ENCODE data around the gene SLC24A4.

Gene SLC24A4

GRCh38 chr14:92462568-92462967, 139.6 kb downstream of the SLC24A4 start:
- DNase-seq (ENCODE audit: low read depth), result no peak

DNA sequence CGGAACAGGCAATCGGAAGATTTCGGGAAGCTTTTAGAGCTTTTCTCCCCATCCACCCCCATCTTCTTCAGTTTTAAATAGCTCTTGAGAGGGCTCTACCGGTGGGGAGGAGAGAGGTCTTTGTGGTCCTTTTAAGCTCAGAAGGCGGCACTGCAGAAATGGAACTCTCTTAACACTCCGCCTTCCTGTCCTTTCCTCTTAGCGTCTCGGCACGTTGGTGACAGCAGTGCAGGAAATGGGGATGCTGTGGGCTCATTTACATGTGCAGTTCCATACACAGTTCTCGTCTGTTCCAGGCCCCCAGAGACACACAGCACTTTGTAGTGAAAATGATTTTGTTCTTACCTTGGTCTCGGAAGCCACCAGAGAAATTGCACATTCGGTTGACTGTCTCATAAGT, 140.2 kb downstream of the SLC24A4 start:
- H3K27me3 ChIP-seq (replicated peaks; ENCODE audit: control insufficient read depth, insufficient read depth, low read length), result no peaks in the 10 kb centered on the region
- DNase-seq (ENCODE audit: low read depth), result no peak
- peaks cover 11% of the 10 kb centered on the region for H3K4me1 ChIP-seq (ENCODE audit: control insufficient read depth, insufficient read depth, low read length)
- peaks cover 6% of the 10 kb centered on the region for H3K9me3 ChIP-seq (ENCODE audit: control insufficient read depth, low read length)
- no peak overlapping the region for H3K4me3 ChIP-seq (ENCODE audit: low read length)
- H3K9ac ChIP-seq (ENCODE audit: low read length), result no peak overlapping the region
- H3K36me3 ChIP-seq (ENCODE audit: control insufficient read depth, insufficient read depth, low read length, severe bottlenecking), result no peaks in the 10 kb centered on the region

More at GRCh38 chr14:92462568-92462967, 139.6 kb downstream of the SLC24A4 start:
- H3K9me3 ChIP-seq (ENCODE audit: control insufficient read depth, low read length), result peaks cover 6% of the 10 kb centered on the region
- no peaks in the 10 kb centered on the region for H3K36me3 ChIP-seq (ENCODE audit: control insufficient read depth, insufficient read depth, low read length, severe bottlenecking)
- H3K27me3 ChIP-seq (replicated peaks; ENCODE audit: control insufficient read depth, insufficient read depth, low read length), result no peaks in the 10 kb centered on the region
- H3K9ac ChIP-seq (ENCODE audit: low read length), result no peak overlapping the region
- H3K4me1 ChIP-seq (ENCODE audit: control insufficient read depth, insufficient read depth, low read length), result peaks cover 11% of the 10 kb centered on the region
- no peak overlapping the region for H3K4me3 ChIP-seq (ENCODE audit: low read length)

DNA sequence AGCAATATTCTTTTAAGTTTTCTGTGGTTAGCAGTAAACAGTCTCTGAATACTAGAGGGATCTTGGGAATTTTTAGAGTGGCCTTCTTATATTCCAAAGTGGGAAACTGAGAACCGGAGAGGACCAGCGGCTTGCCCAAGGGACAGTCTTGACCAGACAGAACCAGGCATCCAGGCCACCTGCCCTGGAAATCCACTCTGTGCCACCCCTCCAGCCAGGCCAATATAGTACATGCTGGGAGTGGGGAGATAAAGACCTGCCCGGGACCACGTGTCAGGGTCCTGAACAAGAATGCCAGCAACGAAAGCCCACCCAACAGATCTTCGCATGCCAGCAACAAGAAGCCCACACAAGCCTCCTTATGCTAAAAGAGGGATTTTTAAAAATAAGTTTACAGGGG, 141.2 kb downstream of the SLC24A4 start:
- peaks cover 6% of the 10 kb centered on the region for H3K9me3 ChIP-seq (ENCODE audit: control insufficient read depth, low read length)
- no peaks in the 10 kb centered on the region for H3K36me3 ChIP-seq (ENCODE audit: control insufficient read depth, insufficient read depth, low read length, severe bottlenecking)
- no peak overlapping the region for H3K4me3 ChIP-seq (ENCODE audit: low read length)
- H3K4me1 ChIP-seq (ENCODE audit: control insufficient read depth, insufficient read depth, low read length), result peaks cover 11% of the 10 kb centered on the region
- no peaks in the 10 kb centered on the region for H3K27me3 ChIP-seq (replicated peaks; ENCODE audit: control insufficient read depth, insufficient read depth, low read length)
- DNase-seq (ENCODE audit: low read depth), result no peak
- H3K9ac ChIP-seq (ENCODE audit: low read length), result no peak overlapping the region

GRCh38 chr14:92464716-92465115, 141.8 kb downstream of the SLC24A4 start:
- H3K9me3 ChIP-seq (ENCODE audit: control insufficient read depth, low read length), result peaks cover 6% of the 10 kb centered on the region
- H3K4me1 ChIP-seq (ENCODE audit: control insufficient read depth, insufficient read depth, low read length), result peaks cover 11% of the 10 kb centered on the region
- no peak overlapping the region for H3K9ac ChIP-seq (ENCODE audit: low read length)
- no peak for DNase-seq (ENCODE audit: low read depth)
- H3K4me3 ChIP-seq (ENCODE audit: low read length), result no peak overlapping the region
- no peaks in the 10 kb centered on the region for H3K27me3 ChIP-seq (replicated peaks; ENCODE audit: control insufficient read depth, insufficient read depth, low read length)
- H3K36me3 ChIP-seq (ENCODE audit: control insufficient read depth, insufficient read depth, low read length, severe bottlenecking), result no peaks in the 10 kb centered on the region

GRCh38 chr14:92465353-92466055, 142.5 kb downstream of the SLC24A4 start:
- H3K4me1 ChIP-seq (ENCODE audit: control insufficient read depth, insufficient read depth, low read length), result peaks cover 11% of the 10 kb centered on the region
- no peak for DNase-seq (ENCODE audit: low read depth)
- no peaks in the 10 kb centered on the region for H3K36me3 ChIP-seq (ENCODE audit: control insufficient read depth, insufficient read depth, low read length, severe bottlenecking)

DNA sequence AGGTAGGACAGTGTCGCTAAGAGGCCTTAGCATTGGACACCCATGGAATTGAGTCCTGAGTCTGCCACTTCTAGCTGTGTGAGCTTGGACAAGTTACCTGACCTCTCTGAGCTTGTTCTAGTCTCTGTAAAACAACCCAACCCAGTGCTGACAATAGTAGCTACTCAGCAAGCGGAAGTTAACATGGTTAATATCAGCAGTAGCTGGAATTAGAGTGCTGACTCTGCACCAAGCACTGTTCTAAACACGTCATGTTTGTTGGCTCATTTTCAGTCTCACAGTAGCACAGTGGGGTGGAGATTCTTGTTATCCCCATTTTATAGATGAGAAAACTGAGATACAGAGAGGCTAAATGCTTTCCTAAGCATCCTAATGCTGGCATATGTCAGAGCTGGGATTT, 143.1 kb downstream of the SLC24A4 start:
- Histone ChIP-seq H3K4me1 (ENCODE audit: control insufficient read depth, insufficient read depth, low read length) (peaks cover 7% of the 10 kb centered on the region), H3K27me3 (replicated peaks; ENCODE audit: control insufficient read depth, insufficient read depth, low read length) (no peaks in the 10 kb centered on the region), H3K9me3 (ENCODE audit: control insufficient read depth, low read length) (peaks cover 6% of the 10 kb centered on the region), H3K9ac (ENCODE audit: low read length) (no peak overlapping the region), H3K36me3 (ENCODE audit: control insufficient read depth, insufficient read depth, low read length, severe bottlenecking) (no peaks in the 10 kb centered on the region), H3K4me3 (ENCODE audit: low read length) (no peak overlapping the region)
- no peak for DNase-seq (ENCODE audit: low read depth)

More at GRCh38 chr14:92465353-92466055, 142.5 kb downstream of the SLC24A4 start:
- Histone ChIP-seq H3K9me3 (ENCODE audit: control insufficient read depth, low read length) (peaks cover 6% of the 10 kb centered on the region), H3K27me3 (replicated peaks; ENCODE audit: control insufficient read depth, insufficient read depth, low read length) (no peaks in the 10 kb centered on the region), H3K4me3 (ENCODE audit: low read length) (no peak overlapping the region), H3K9ac (ENCODE audit: low read length) (no peak overlapping the region)

- no peak for DNase-seq (ENCODE audit: low read depth)
- no peaks in the 10 kb centered on the region for H3K36me3 ChIP-seq (ENCODE audit: control insufficient read depth, insufficient read depth, low read length, severe bottlenecking)
Measured at GRCh38 chr14:92469515-92469914, 146.6 kb downstream of the SLC24A4 start.

GRCh38 chr14:92470215-92470614, 147.2 kb downstream of the SLC24A4 start:
- no peak overlapping the region for H3K9ac ChIP-seq (ENCODE audit: low read length)

More at GRCh38 chr14:92469515-92469914, 146.6 kb downstream of the SLC24A4 start:
- Histone ChIP-seq H3K9ac (ENCODE audit: low read length) (no peak overlapping the region), H3K4me1 (ENCODE audit: control insufficient read depth, insufficient read depth, low read length) (peaks cover 25% of the 10 kb centered on the region), H3K4me3 (ENCODE audit: low read length) (no peak overlapping the region), H3K27me3 (replicated peaks; ENCODE audit: control insufficient read depth, insufficient read depth, low read length) (no peaks in the 10 kb centered on the region), H3K9me3 (ENCODE audit: control insufficient read depth, low read length) (peaks cover 6% of the 10 kb centered on the region)

DNA sequence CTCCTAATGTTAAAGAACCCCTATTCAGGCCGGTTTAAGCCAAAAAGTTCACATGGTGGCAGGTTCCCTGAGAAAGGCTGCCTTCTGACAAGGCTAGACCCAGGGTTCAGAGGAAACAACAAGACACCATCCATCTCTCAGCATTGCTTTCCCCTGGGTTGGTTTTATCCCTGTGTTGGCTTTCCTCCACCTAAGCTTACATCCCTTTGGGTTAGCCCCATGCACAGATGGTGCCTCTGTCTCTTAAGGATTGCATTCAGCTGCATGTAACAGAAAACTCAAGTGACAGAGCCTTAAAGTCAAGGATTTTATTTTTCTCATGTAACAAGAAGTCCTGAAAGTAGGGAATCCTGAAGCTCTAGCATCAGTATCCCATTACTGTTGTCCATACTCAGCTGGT, 147.8 kb downstream of the SLC24A4 start:
- Histone ChIP-seq H3K27me3 (replicated peaks; ENCODE audit: control insufficient read depth, insufficient read depth, low read length) (no peaks in the 10 kb centered on the region), H3K4me1 (ENCODE audit: control insufficient read depth, insufficient read depth, low read length) (peaks cover 35% of the 10 kb centered on the region), H3K9me3 (ENCODE audit: control insufficient read depth, low read length) (peaks cover 6% of the 10 kb centered on the region), H3K9ac (ENCODE audit: low read length) (no peak overlapping the region), H3K4me3 (ENCODE audit: low read length) (no peak overlapping the region), H3K36me3 (ENCODE audit: control insufficient read depth, insufficient read depth, low read length, severe bottlenecking) (no peaks in the 10 kb centered on the region)
- DNase-seq (ENCODE audit: low read depth), result no peak

More at GRCh38 chr14:92470215-92470614, 147.2 kb downstream of the SLC24A4 start:
- H3K36me3 ChIP-seq (ENCODE audit: control insufficient read depth, insufficient read depth, low read length, severe bottlenecking), result no peaks in the 10 kb centered on the region
- H3K4me1 ChIP-seq (ENCODE audit: control insufficient read depth, insufficient read depth, low read length), result peaks cover 29% of the 10 kb centered on the region
- no peak overlapping the region for H3K4me3 ChIP-seq (ENCODE audit: low read length)
- peaks cover 6% of the 10 kb centered on the region for H3K9me3 ChIP-seq (ENCODE audit: control insufficient read depth, low read length)
- H3K27me3 ChIP-seq (replicated peaks; ENCODE audit: control insufficient read depth, insufficient read depth, low read length), result no peaks in the 10 kb centered on the region
- DNase-seq (ENCODE audit: low read depth), result peak; percentile 85

DNA sequence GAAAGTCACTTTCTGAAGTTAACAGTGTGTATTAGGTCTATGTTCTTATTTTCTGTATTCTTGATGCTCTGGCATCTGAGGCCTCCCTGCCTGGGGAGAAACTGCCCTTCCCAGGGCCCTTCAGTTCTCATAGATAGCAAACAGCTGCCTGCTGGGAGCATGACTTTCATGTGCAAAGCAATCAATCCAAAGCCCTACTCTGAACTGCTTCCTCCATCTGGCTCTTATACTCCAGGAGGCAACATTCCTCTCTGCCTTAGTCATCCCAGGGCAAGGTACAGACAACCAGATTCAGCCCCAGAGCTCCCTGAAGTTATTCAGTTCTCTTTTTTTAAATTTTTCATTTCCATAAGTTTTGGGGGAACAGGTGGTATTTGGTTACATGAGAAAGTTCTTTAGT, 149.0 kb downstream of the SLC24A4 start:
- Histone ChIP-seq H3K9me3 (ENCODE audit: control insufficient read depth, low read length) (peaks cover 3% of the 10 kb centered on the region), H3K36me3 (ENCODE audit: control insufficient read depth, insufficient read depth, low read length, severe bottlenecking) (no peaks in the 10 kb centered on the region), H3K4me1 (ENCODE audit: control insufficient read depth, insufficient read depth, low read length) (peaks cover 40% of the 10 kb centered on the region), H3K4me3 (ENCODE audit: low read length) (no peak overlapping the region), H3K9ac (ENCODE audit: low read length) (no peak overlapping the region), H3K27me3 (replicated peaks; ENCODE audit: control insufficient read depth, insufficient read depth, low read length) (no peaks in the 10 kb centered on the region)
- peak; percentile 67 for DNase-seq (ENCODE audit: low read depth)

GRCh38 chr14:92472860-92473259, 149.9 kb downstream of the SLC24A4 start:
- Histone ChIP-seq H3K27me3 (replicated peaks; ENCODE audit: control insufficient read depth, insufficient read depth, low read length) (no peaks in the 10 kb centered on the region), H3K9ac (ENCODE audit: low read length) (peak overlapping the region; percentile 35), H3K4me3 (ENCODE audit: low read length) (peak overlapping the region; percentile 35), H3K36me3 (ENCODE audit: control insufficient read depth, insufficient read depth, low read length, severe bottlenecking) (no peaks in the 10 kb centered on the region), H3K4me1 (ENCODE audit: control insufficient read depth, insufficient read depth, low read length) (peaks cover 40% of the 10 kb centered on the region), H3K9me3 (ENCODE audit: control insufficient read depth, low read length) (no peaks in the 10 kb centered on the region)
- no peak for DNase-seq (ENCODE audit: low read depth)

Measured in adipocyte (in vitro differentiated cells).